ENCODE results near the gene CWC25. TPM values are rescaled to one million over a fixed set of nuclear protein-coding genes. Genes with fewer than 3 reads are reported as not detected.
A peak's percentile ranks its signal among the peaks of the same experiment; 100 is the strongest.

The CWC25 gene
- total and polyA plus RNA-seq, 9 of the 15 experiments (the other 6 are each of a cell fraction or from before 2014, with no cell fraction given), result 16.5 to 27.4 (median 23.0) TPM

DNA sequence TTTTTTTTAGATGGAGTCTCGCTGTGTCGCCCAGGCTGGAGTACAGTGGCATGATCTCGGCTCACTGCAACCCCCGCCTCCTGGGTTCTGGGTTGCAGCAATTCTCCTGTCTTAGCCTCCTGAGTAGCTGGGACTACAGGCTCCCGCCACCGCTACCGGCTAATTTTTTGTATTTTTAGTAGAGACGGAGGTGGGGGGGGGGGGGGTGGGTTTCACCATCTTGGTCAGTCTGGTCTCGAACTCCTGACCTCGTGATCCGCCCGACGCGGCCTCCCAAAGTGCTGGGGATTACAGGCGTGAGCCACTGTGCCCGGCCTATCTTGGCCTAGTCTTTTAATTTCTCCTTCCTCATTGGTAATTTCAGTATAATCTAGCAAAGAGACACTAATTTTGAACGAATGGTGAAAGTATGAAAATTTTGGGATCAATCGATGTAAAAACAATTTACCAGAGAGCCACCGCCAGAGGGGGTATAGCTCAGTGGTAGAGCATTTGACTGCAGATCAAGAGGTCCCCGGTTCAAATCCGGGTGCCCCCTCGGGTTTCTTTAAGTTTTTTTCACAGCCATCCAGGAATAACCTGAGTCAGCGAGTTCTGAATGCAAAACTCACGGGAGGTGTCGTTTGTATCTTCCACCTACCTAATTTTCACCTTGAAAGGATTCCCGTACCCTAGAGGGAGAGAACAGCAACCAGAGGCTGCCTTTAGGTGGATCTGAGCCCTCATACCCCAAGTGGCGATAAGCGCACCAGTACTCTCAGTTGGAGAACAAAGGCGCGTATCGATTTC is 42.3 kb upstream of the CWC25 start (continued):
- TF ChIP-seq, protein P1, sequence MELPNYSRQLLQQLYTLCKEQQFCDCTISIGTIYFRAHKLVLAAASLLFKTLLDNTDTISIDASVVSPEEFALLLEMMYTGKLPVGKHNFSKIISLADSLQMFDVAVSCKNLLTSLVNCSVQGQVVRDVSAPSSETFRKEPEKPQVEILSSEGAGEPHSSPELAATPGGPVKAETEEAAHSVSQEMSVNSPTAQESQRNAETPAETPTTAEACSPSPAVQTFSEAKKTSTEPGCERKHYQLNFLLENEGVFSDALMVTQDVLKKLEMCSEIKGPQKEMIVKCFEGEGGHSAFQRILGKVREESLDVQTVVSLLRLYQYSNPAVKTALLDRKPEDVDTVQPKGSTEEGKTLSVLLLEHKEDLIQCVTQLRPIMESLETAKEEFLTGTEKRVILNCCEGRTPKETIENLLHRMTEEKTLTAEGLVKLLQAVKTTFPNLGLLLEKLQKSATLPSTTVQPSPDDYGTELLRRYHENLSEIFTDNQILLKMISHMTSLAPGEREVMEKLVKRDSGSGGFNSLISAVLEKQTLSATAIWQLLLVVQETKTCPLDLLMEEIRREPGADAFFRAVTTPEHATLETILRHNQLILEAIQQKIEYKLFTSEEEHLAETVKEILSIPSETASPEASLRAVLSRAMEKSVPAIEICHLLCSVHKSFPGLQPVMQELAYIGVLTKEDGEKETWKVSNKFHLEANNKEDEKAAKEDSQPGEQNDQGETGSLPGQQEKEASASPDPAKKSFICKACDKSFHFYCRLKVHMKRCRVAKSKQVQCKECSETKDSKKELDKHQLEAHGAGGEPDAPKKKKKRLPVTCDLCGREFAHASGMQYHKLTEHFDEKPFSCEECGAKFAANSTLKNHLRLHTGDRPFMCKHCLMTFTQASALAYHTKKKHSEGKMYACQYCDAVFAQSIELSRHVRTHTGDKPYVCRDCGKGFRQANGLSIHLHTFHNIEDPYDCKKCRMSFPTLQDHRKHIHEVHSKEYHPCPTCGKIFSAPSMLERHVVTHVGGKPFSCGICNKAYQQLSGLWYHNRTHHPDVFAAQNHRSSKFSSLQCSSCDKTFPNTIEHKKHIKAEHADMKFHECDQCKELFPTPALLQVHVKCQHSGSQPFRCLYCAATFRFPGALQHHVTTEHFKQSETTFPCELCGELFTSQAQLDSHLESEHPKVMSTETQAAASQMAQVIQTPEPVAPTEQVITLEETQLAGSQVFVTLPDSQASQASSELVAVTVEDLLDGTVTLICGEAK (IDR thresholded peaks at IDR 0.05), result peak; percentile 88
- TF ChIP-seq, protein P1 (CRISPR knock-in tag; IDR thresholded peaks at IDR 0.05), result no peak
- TF ChIP-seq ARNT (IDR thresholded peaks at IDR 0.05) (peak; percentile 62 to 84), GABPB2 (CRISPR knock-in tag; conservative IDR thresholded peaks at IDR 0.05) (no peak), ZNF175 (CRISPR knock-in tag; IDR thresholded peaks at IDR 0.05; ENCODE audit: low read depth) (no peak), ZNF217 (CRISPR knock-in tag; IDR thresholded peaks at IDR 0.05) (no peak), EP300 (IDR thresholded peaks at IDR 0.05; ENCODE audit: low read length) (peak; percentile 49), FOSL1 (tag; conservative IDR thresholded peaks at IDR 0.05) (no peak), POLR3A (IDR thresholded peaks at IDR 0.05; ENCODE audit: borderline replicate concordance, extremely low read depth, insufficient read depth, insufficient read length) (peak; percentile 89), HDAC1 (IDR thresholded peaks at IDR 0.05) (peak in 1 of 2 experiments; percentile 96; a peak in 2 of 4 replicates), MEF2D (tag; conservative IDR thresholded peaks at IDR 0.05; ENCODE audit: low read depth) (no peak), KHSRP (IDR thresholded peaks at IDR 0.05) (no peak), NEUROD1 (IDR thresholded peaks at IDR 0.05; ENCODE audit: borderline replicate concordance, low read depth, low read length, partially characterized antibody) (no peak), PCBP2 (IDR thresholded peaks at IDR 0.05; ENCODE audit: low read depth, low read length, poor library complexity, severe bottlenecking) (no peak), ZFX (CRISPR knock-in tag; IDR thresholded peaks at IDR 0.05) (no peak; the same call in 1 of the 2 replicates), RBFOX2 (IDR thresholded peaks at IDR 0.05; ENCODE audit: low read depth, low read length) (no peak)

All from K562 (cell line).